Regular cardiac myocyte (primary cell): ENCODE data around the gene FAM241B. TPM values are rescaled to one million over a fixed set of nuclear protein-coding genes. Genes with fewer than 3 reads are reported as not detected.

Source experiments
- total RNA-seq: library from RNA; depleted of rRNA; stranded (reverse); fragments of >200 nt; gene quantifications from 2 replicates; pipeline ENCODE4 v1.2.3, GENCODE V29; 2014

Gene FAM241B
- total RNA-seq = 0.19 and 0.56 TPM in 2 replicates

GRCh38 chr10:69629897-69630650, at the start of gene FAM241B:
Gene FAM241B (plus strand): TSS chr10:69630247. CDS start chr10:69631744, 1,497 bp downstream.

Other genes with a start within 250 kb of the FAM241B start
- gene TACR2, start 213.3 kb upstream of the FAM241B start, total RNA-seq = 0.19 and 0.85 TPM in 2 replicates
- 0.77 and 1.7 TPM in 2 replicates for gene TSPAN15, start 178.8 kb upstream of the FAM241B start, total RNA-seq
- gene NEUROG3, start 56.8 kb upstream of the FAM241B start, total RNA-seq = not detected in 2 replicates
- gene COL13A1, start 171.7 kb downstream of the FAM241B start, total RNA-seq = 27.6 and 44.3 TPM in 2 replicates